NCI-H524 treated with DMSO at 0.1 percent for 48 hours (cell line): Measurements from ENCODE around the gene FBXO41.

Source experiments
- DNase-seq: peaks from one replicate; lab custom pipeline; 2025; lab: John Stamatoyannopoulos, UW

The FBXO41 gene, protein sequence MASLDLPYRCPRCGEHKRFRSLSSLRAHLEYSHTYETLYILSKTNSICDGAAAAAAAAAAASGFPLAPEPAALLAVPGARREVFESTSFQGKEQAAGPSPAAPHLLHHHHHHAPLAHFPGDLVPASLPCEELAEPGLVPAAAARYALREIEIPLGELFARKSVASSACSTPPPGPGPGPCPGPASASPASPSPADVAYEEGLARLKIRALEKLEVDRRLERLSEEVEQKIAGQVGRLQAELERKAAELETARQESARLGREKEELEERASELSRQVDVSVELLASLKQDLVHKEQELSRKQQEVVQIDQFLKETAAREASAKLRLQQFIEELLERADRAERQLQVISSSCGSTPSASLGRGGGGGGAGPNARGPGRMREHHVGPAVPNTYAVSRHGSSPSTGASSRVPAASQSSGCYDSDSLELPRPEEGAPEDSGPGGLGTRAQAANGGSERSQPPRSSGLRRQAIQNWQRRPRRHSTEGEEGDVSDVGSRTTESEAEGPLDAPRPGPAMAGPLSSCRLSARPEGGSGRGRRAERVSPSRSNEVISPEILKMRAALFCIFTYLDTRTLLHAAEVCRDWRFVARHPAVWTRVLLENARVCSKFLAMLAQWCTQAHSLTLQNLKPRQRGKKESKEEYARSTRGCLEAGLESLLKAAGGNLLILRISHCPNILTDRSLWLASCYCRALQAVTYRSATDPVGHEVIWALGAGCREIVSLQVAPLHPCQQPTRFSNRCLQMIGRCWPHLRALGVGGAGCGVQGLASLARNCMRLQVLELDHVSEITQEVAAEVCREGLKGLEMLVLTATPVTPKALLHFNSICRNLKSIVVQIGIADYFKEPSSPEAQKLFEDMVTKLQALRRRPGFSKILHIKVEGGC

GRCh38 chr2:73284296-73285158 is at the start of gene FBXO41:
TSS of gene FBXO41 (minus strand) at chr2:73284478. CDS start at chr2:73269630, 14,848 bp downstream.
- DNase-seq = no peak

DNA sequence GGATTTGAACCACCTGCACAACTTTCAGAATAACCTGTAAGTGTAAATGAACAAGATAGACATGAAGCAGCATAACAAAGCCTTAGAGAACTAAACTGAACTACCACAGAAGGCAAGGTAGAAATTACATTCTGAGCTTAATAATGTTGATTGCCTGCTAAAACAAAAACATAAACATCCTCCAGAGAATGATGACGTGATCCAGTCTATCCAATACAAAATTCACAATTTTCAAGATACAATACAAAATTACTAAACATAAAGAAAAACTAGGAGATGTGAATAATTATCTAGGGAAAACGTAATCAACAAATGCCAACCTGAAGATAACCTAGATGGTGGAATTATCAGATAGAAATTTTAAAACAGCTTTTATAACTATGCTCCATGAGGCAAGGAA is 49.8 kb upstream of the FBXO41 start:
- DNase-seq = no peak

GRCh38 chr2:73333564-73333963 is 49.3 kb upstream of the FBXO41 start:
- DNase-seq = no peak

DNA sequence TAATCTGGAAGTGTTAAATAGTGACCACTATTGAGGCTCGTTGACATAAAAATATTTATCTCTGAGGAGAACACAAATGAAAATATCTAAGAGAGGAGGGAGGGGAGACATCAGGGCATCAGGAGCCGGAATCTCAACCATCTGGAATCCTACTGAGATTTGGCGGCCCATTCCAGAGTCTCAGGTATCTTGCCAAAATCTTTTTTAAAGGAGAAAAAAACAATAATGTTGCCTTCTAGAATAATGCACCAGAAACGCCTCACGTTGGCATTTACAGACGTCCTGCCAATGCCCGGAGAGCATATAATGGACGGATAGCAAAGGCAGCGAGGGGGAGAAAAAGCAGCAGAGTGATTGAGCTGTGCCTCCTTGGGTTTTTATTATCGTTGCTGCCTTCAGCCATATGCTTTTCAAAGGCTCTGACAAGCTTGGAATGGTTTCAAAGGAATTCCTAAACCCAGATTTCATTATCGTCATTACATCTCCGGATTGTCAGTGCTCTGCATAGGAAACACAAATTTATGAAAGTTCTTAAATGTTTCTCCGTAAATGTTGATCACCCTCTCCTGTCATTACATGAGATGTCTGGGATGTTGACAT is 39.9 kb upstream of the FBXO41 start:
- no peak for DNase-seq

DNA sequence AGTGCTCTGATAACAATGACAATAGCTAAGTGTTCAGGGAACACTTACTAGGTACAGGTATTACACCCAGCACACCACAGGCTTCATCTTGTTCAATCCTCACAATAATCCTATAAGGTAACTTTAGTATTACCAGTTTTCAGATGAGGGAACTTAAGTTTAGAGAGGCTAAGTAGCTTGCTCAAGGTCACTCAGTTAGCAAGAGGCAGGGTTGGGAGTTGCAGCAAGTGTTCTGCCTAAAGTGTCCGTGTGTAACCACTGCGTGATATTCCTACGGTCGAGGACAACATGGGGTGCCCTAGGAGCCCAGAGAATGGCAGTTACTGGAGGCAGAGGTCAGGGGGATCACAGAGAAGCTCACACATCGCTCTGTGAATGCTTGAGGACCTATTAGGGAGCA is 39.3 kb upstream of the FBXO41 start:
- no peak for DNase-seq

- DNase-seq = no peak
Observed at GRCh38 chr2:73314441-73314840, 30.2 kb upstream of the FBXO41 start.

DNA sequence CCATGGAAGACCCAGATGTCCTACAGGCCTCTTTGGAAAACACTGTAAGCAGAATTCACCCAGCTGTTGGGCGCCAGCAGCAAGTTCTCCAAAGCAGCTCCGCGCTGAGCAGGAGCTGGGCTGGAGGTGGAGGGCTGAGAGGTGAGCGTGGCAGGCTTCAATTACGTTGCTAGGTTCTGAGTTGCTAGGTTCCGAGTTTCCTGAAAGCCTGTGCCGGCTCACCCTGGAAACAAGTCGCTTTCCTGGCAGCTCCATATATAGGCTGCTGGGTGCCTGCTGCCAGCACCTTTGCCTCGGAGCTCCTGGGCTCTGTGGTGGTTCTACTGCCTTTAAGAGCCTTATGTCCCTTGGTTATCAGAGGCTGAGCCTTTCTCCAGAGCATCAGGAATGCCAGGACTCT is 23.4 kb upstream of the FBXO41 start:
- DNase-seq = no peak

DNA sequence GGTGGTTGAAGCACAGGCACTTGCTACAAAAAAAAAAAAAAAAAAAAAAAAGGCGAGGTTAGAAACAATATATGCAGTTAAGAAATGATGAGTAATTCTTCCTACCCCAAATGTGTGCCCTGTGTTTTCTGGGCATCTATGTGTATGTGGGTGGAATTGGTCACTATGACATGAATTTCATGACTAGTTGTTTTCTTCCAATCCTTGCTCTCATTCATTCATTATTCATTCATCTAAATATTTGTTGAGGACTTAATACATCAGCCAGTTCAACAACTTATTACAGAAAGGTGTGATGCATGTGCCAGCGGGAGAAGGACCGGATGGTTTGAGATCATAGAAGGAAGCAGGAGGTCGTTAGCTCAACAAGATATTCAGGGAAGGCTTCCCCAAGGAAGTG is 17.4 kb upstream of the FBXO41 start:
- DNase-seq = no peak

DNA sequence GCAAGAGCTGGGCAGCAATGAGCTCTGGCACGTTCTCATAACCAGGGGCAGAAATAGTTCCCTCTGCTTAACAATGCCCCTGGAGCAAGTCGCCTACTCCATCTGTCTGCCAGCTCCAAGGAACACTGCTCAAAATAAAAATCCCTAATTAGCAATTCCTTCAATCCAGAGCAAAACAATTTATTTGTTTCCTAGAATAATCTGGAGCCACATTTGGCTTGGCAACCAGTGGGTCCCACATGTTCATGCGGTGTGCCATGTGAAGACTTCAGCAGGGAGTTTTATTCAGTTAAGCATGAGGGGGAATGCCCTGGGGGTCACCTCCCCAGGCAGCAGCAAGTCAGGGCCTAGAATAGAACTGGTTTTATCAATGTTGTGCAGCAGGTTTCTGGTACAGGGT is 16.6 kb upstream of the FBXO41 start:
- no peak for DNase-seq

DNA sequence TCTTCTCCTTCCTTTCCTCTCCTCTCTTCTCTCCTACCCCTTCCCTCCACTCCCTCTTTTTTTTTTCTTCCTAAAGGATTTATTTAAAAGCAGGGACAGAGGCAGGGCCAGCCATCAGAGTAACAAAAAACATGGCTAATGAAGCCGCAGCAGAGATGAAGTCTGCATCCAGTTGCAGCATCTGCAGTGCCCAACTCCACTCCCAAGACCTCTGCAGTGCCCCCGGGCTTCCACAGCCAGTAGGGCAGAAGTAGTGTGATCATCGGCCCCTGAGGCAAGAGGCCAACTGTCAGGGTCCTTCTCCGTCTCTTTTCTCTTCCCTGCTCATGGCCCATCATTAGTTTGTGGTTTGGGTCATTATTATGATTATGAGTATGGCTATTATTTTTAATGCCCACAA is 13.3 kb upstream of the FBXO41 start:
- DNase-seq = no peak

DNA sequence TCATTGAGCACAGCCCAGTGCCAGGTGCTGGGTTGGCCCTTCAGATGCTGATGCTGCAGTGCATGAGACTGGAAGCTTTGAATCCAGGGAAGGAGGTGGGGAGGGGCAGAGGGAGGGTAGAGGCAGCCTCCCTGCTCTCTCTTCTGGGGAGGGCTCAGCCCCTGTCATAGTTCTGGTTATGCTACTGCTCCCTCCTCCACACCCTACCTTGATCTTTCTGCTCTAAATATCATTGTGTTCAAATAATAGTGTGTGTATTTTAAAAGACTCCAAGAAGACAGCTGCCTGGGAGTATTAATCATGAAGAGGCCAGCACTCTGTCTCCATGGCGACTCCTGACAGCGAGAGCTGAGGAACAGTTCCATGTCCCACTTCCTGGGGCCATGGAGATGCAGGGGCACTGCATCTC is 12.9 kb upstream of the FBXO41 start:
- no peak for DNase-seq

DNA sequence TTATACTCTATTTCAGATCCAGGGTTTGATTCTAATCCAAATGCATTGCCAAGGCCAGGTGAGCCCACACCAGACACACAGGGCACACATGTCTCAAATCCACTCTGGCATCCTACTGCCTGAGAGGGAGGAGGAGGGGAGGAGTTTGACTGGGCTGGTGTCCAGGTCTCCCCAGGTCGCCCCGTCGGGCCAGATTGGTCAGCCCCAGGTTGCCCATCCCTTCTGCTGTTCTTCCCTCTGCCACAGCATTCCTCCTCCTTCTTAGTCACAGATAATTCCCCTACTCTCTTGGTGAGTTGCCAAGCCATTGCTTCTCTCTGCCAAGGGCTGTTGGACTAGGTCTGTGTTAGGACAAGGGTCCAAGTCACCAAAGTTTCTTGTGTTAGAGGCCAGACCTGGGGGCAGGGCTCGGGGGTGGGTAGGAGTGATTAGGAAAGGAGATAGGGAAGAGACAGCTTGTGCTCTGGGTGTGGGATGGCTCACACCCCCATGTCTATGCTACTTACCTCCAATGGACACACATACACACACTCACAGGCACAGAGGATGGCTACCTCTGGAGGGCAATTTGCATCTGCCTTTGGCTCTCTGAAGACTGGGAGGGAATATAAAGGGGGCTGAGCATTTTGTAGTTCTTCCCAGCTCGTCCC is 11.6 kb upstream of the FBXO41 start:
- DNase-seq = no peak

- no peak for DNase-seq
Observed at GRCh38 chr2:73294239-73294638, 10.0 kb upstream of the FBXO41 start.

DNA sequence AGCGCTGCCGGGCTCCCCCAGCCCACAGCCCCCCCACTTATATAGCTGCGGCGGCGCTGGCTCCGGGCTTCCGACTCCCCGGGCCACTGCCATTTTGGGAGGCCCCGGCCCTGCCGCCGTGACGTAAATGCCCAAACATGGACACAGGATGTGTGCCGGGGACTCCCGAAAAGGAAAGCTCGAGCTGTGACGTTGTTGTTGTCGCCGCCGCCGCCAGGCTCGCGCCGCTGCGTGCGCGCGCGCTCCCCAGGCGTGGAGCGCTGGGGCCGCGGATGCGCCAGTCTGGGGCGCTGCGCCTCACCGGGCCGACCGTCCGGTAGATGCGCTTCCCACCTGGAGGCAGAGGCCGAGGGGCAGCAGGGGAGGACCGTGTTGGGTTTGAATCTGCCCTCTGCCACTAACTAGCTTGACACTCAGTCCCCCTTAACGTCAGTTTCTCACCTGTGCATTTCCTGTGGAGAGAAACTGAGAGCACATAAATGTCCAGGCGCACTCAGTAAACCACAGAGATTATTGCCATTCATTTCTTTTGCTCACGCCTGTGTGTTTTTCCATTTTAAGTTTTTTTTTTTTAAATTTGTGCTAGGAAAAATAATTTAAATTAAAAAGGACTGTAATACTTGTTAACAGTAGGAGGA is 9.4 kb upstream of the FBXO41 start, which contains the start of gene EGR4:
TSS of gene EGR4 (minus strand) at position 15 of the 638 bp plus-strand sequence. CDS start 231 bp downstream, outside the sequence.
- no peak for DNase-seq

DNA sequence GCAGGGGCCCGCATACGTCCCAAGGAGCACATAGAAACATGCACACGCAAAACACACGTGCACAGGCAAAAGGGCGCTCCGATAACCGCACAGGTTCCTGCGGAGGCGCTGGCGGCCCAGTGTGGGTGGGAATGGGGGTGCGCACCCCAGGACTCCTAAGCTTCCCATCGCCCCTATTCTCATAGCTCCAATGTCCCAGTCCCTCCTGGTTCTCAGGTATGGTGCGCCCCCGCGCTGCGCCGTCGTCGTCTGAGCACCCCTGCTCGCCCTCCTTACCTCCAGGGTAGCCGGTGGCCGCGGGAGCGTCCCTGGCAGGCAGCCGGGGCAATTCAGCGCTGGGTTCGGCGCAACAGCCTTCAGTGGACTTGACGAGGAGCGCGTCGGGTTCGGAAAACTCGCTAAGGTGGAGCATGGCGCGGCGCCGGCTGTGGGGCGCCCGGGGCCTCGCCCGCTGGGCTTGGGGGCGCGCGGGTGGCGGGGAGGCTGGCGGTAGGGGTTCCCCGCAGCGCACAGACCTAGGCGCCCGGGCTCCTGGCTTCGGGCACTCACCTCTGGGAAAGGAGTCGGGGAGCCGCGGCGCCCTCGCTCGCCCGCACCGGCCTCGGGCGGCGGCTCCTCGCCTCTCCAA is 8.7 kb upstream of the FBXO41 start:
- no peak for DNase-seq

DNA sequence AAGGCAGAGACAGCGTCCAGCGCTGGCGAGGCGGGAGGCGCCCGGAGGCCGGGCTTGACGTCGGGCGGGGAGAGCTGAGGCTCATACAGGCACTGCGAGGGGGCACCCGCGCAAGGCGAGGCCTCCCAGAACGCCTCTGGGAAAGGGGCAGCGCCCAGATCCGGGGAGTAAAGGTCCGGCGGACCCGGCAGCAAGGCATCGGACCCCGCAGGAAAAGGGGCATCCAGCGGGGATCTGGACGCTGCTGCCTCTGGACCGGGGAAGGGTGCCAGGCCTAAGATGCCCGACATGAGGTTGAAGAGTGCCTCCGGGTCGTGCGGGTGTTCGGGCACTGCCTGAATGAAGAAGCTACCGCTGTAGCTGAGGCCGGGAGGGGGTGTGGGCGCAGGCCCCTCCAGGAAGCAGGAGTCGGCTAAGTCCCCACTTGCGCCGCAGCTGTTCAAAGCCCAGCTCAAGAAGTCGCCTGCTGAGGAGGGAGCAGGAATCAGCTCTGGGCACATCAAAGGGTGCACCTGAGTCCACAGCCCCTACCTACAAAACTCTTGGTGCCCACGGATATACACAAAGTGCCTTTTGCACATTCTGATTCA is 8.1 kb upstream of the FBXO41 start:
- no peak for DNase-seq

GRCh38 chr2:73291461-73292315 is 7.4 kb upstream of the FBXO41 start:
- no peak for DNase-seq

GRCh38 chr2:73291093-73291460 is 6.8 kb upstream of the FBXO41 start:
- no peak for DNase-seq
